Osteoblast (primary cell): ENCODE data around the gene PDE6A. TPM values are rescaled to one million over a fixed set of nuclear protein-coding genes. Genes with fewer than 3 reads are reported as not detected.

Experiments
- DNase-seq: peaks from one replicate; pipeline ENCODE4 v3.0.0; 2011; ENCODE audit warnings: low spot score, mixed read lengths; ENCODE audit not compliant: insufficient read length; ENCODE audit errors: missing footprints
- H2AFZ ChIP-seq: 2 replicates; pipeline ENCODE4 v1.6.0; 2011; ENCODE audit warnings: mild to moderate bottlenecking, low read length
- H3K27ac ChIP-seq: 2 replicates; pipeline ENCODE4 v1.5.1; 2011; ENCODE audit warnings: mild to moderate bottlenecking, low read depth, low read length, moderate library complexity
- H3K27me3 ChIP-seq: 2 replicates; pipeline ENCODE4 v1.6.0; 2012; ENCODE audit warnings: mild to moderate bottlenecking, control low read depth, inconsistent platforms, low read length, moderate library complexity; ENCODE audit not compliant: insufficient read depth
- H3K36me3 ChIP-seq: 2 replicates; pipeline ENCODE4 v1.5.1; 2011; ENCODE audit warnings: mild to moderate bottlenecking, low read length, control low read depth, moderate library complexity; ENCODE audit not compliant: insufficient read depth
- H3K4me1 ChIP-seq: 2 replicates; pipeline ENCODE4 v1.5.1; 2011; ENCODE audit warnings: mild to moderate bottlenecking, low read length, control low read depth, moderate library complexity; ENCODE audit not compliant: insufficient read depth
- H3K4me2 ChIP-seq: 2 replicates; pipeline ENCODE4 v1.6.0; 2011; ENCODE audit warnings: mild to moderate bottlenecking, low read length; ENCODE audit not compliant: insufficient read depth
- H3K4me3 ChIP-seq: fragments of 200-600 bp; sonication (generic); 3 replicates; pipeline ENCODE4 v1.5.1; 2012; ENCODE audit warnings: mild to moderate bottlenecking, low read length, inconsistent platforms; ENCODE audit not compliant: insufficient read depth
- H3K79me2 ChIP-seq: 2 replicates; pipeline ENCODE4 v1.6.0; 2012; ENCODE audit warnings: mild to moderate bottlenecking, low read length, control low read depth, inconsistent platforms; ENCODE audit not compliant: insufficient read depth
- H3K9me3 ChIP-seq: 2 replicates; pipeline ENCODE4 v1.5.1; 2011; ENCODE audit warnings: low read depth, low read length, control low read depth
- H4K20me1 ChIP-seq: 2 replicates; pipeline ENCODE4 v1.6.0; 2012; ENCODE audit warnings: mild to moderate bottlenecking, low read length, control low read depth; ENCODE audit not compliant: insufficient read depth
- total RNA-seq: library from RNA; depleted of rRNA; stranded (reverse); fragments of >200 nt; gene quantifications from 2 replicates; pipeline ENCODE4 v1.2.3, GENCODE V29; 2012
- TF ChIP-seq, protein P1 (sequence below): IDR thresholded peaks from 2 replicates; pipeline ENCODE4 v1.5.1; 2011; ENCODE audit warnings: mild to moderate bottlenecking, low read depth, low read length, moderate library complexity; ENCODE audit errors: extremely low read depth

The PDE6A gene
- total RNA-seq, result under 0.01 TPM in 2 replicates

DNA sequence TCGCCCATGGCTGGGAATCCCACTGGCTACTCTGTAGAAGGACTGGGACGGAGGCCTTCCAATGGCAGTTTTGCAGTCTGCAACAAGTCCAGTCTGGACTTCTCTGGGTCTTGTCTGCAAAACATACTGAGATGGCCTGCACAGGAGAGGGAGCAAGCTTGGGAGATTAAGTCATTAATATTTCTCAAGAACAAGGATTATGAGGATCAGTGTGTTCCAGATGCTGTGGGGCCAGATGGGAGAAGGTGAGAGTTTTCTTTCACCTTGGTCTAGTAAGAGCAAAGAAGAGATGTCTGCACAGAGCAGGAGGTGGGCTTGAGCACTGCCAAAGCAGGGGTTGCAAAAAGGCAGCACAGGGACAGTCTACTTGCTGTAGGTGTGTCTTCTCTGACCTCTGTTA is at the start of gene PDE6A:
PDE6A (minus strand) TSS at position 128 of the 400 bp plus-strand sequence; CDS start at position 8, 120 bp downstream.
- Histone ChIP-seq H4K20me1 (no peaks in the 10 kb centered on the region), H3K79me2 (no peaks in the 10 kb centered on the region), H3K4me1 (peaks cover 6% of the 10 kb centered on the region), H3K4me3 (no peak within 1 kb of the TSS), H3K36me3 (no peaks in the 10 kb centered on the region), H3K27me3 (peaks cover 7% of the 10 kb centered on the region), H3K27ac (no peak within 1 kb of the TSS), H3K4me2 (no peak within 1 kb of the TSS), H3K9me3 (no peaks in the 10 kb centered on the region), H2AFZ (no peak within 1 kb of the TSS)
- no peak for DNase-seq
- TF ChIP-seq, protein P1, sequence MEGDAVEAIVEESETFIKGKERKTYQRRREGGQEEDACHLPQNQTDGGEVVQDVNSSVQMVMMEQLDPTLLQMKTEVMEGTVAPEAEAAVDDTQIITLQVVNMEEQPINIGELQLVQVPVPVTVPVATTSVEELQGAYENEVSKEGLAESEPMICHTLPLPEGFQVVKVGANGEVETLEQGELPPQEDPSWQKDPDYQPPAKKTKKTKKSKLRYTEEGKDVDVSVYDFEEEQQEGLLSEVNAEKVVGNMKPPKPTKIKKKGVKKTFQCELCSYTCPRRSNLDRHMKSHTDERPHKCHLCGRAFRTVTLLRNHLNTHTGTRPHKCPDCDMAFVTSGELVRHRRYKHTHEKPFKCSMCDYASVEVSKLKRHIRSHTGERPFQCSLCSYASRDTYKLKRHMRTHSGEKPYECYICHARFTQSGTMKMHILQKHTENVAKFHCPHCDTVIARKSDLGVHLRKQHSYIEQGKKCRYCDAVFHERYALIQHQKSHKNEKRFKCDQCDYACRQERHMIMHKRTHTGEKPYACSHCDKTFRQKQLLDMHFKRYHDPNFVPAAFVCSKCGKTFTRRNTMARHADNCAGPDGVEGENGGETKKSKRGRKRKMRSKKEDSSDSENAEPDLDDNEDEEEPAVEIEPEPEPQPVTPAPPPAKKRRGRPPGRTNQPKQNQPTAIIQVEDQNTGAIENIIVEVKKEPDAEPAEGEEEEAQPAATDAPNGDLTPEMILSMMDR, result no peak

DNA sequence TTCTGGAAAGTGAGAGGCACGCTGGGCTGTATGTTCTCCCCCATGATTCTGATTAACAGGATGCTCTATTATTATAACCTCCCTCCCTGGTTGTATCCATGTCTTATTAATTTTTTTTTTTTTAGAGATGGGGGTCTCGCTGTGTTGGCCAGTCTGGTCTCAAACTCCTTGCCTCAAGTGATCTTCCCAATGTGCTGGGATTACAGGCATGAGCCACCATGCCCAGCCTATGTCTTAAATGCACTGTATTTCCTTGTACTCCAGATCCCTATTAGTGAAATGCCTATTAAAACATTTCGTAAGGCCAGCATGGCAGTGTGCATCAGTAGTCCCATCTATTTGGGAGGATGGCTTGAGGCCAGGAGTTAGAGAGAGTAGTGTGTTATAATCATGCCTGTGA is 48.9 kb upstream of the PDE6A start:
- Histone ChIP-seq H3K4me3 (no peak overlapping the region), H2AFZ (no peak overlapping the region), H3K4me1 (peaks cover 5% of the 10 kb centered on the region), H3K4me2 (no peak overlapping the region), H3K36me3 (peaks cover 15% of the 10 kb centered on the region), H3K79me2 (peaks cover 5% of the 10 kb centered on the region), H3K27ac (no peak overlapping the region), H4K20me1 (no peaks in the 10 kb centered on the region), H3K27me3 (no peaks in the 10 kb centered on the region), H3K9me3 (no peaks in the 10 kb centered on the region)
- TF ChIP-seq, protein P1, result no peak
- DNase-seq, result no peak

DNA sequence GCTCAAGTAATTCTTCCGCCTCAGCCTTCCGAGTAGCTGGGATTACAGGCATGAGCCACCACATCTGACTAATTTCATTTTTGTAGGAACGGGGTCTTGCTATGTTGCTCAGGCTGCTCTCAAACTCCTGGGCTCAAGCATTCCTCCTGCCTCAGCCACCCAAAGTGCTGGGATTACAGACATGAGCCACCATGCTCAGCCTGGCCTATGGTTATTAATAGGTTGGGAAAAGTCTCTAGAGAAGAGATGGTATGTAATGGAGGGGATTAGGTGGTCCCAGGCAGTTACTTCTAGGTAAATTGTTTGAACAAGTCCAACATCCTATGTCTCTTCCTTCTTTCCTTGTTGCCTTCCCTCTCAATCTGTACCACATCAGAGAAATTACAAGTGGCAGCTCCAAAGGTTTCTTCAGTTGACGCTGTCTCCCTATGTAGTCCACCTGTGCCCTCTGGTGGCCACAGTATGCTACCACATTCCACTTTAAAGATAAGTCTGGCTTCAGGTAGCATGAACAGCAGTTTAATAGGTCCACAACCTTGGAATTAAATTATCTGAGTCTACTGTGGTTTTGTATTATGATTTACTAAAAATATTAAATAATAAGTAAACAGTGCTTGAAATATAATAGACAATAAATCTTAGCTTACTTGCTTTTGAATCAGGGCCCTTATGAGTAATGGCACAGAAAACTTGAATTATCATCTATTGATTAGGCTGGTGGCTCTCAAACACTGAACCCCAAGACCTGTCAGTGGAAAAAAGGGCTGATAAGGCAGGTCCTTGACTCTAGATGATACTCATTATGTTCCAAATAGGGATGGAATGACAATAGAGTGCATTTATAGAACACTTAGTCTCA is 46.2 kb upstream of the PDE6A start:
- TF ChIP-seq, protein P1, result peak; percentile 90
- Histone ChIP-seq H4K20me1 (no peaks in the 10 kb centered on the region), H3K27ac (no peak overlapping the region), H3K4me3 (no peak overlapping the region), H3K9me3 (no peaks in the 10 kb centered on the region), H3K4me1 (peaks cover 5% of the 10 kb centered on the region), H3K4me2 (no peak overlapping the region), H3K79me2 (no peaks in the 10 kb centered on the region), H3K27me3 (no peaks in the 10 kb centered on the region), H3K36me3 (peaks cover 8% of the 10 kb centered on the region), H2AFZ (no peak overlapping the region)
- DNase-seq, result no peak

DNA sequence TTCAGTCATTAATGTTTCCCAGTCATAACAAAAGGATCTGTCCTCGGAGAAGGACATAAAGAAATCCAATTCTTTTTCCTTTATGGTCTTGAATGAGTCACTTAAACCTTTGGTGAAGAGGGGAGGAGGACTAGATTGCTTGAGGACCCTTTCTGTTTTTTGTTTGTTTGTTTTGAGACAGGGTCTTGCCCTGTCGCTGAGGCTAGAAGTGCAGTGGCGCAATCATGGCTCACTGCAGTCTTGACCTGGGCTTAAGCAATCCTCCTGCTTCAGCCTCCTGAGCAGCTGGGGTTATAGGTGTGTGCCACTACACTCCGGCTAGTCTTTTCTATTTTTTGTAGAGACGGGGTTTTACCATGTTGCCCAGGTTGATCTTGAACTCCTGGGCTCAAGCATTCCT is 43.5 kb upstream of the PDE6A start:
- no peak for DNase-seq
- no peaks in the 10 kb centered on the region for H3K9me3 ChIP-seq
- no peaks in the 10 kb centered on the region for H4K20me1 ChIP-seq
- TF ChIP-seq, protein P1, result no peak
- no peak overlapping the region for H3K4me2 ChIP-seq
- no peaks in the 10 kb centered on the region for H3K27me3 ChIP-seq
- no peaks in the 10 kb centered on the region for H3K36me3 ChIP-seq
- H2AFZ ChIP-seq, result no peak overlapping the region
- H3K4me1 ChIP-seq, result no peaks in the 10 kb centered on the region
- H3K4me3 ChIP-seq, result no peak overlapping the region
- H3K79me2 ChIP-seq, result no peaks in the 10 kb centered on the region
- no peak overlapping the region for H3K27ac ChIP-seq
